Osteocyte (in vitro differentiated cells): ENCODE results near the gene ARTN. TPM values are rescaled to one million over a fixed set of nuclear protein-coding genes. Genes with fewer than 3 reads are reported as not detected.
A peak's percentile ranks its signal among the peaks of the same experiment; 100 is the strongest.

Experiments used
- DNase-seq: peaks from one replicate; pipeline ENCODE4 v3.0.0; 2021; ENCODE audit warnings: mixed read lengths; ENCODE audit not compliant: unreplicated experiment; ENCODE audit errors: extremely low spot score
- H3K27ac Mint-ChIP-seq: one replicate; pipeline ENCODE4 v1.8.0; 2021; ENCODE audit warnings: mild to moderate bottlenecking, mixed read lengths; ENCODE audit not compliant: unreplicated experiment
- H3K27me3 Mint-ChIP-seq: one replicate; pipeline ENCODE4 v1.8.0; 2021; ENCODE audit warnings: mixed read lengths; ENCODE audit not compliant: unreplicated experiment
- H3K36me3 Mint-ChIP-seq: one replicate; pipeline ENCODE4 v1.8.0; 2021; ENCODE audit warnings: mixed read lengths; ENCODE audit not compliant: unreplicated experiment
- H3K4me1 Mint-ChIP-seq: one replicate; pipeline ENCODE4 v1.8.0; 2021; ENCODE audit warnings: mixed read lengths; ENCODE audit not compliant: unreplicated experiment
- H3K4me3 Mint-ChIP-seq: one replicate; pipeline ENCODE4 v1.8.0; 2021; ENCODE audit warnings: mild to moderate bottlenecking, moderate library complexity, mixed read lengths; ENCODE audit not compliant: unreplicated experiment
- H3K9me3 Mint-ChIP-seq: one replicate; pipeline ENCODE4 v1.8.0; 2021; ENCODE audit warnings: mixed read lengths; ENCODE audit not compliant: unreplicated experiment
- total RNA-seq: library from RNA; stranded (reverse); gene quantifications from 2 replicates; pipeline ENCODE4 v1.2.1, GENCODE V29; 2021
- TF ChIP-seq, protein P1 (sequence below): fragments of 200-600 bp; sonication (generic); IDR thresholded peaks from 2 replicates; pipeline ENCODE4 v1.5.0; 2021; ENCODE audit warnings: antibody characterized with exemption, mild to moderate bottlenecking, moderate library complexity

ARTN gene
- total RNA-seq, 1 donor from 2014 or later, result 1.1 TPM

- peaks cover 21% of the 10 kb centered on the region for H3K36me3 Mint-ChIP-seq
- H3K4me3 Mint-ChIP-seq, result no peak overlapping the region
- no peaks in the 10 kb centered on the region for H3K27me3 Mint-ChIP-seq
- H3K9me3 Mint-ChIP-seq, result peaks cover 8% of the 10 kb centered on the region
- DNase-seq, result no peak
- TF ChIP-seq, protein P1, sequence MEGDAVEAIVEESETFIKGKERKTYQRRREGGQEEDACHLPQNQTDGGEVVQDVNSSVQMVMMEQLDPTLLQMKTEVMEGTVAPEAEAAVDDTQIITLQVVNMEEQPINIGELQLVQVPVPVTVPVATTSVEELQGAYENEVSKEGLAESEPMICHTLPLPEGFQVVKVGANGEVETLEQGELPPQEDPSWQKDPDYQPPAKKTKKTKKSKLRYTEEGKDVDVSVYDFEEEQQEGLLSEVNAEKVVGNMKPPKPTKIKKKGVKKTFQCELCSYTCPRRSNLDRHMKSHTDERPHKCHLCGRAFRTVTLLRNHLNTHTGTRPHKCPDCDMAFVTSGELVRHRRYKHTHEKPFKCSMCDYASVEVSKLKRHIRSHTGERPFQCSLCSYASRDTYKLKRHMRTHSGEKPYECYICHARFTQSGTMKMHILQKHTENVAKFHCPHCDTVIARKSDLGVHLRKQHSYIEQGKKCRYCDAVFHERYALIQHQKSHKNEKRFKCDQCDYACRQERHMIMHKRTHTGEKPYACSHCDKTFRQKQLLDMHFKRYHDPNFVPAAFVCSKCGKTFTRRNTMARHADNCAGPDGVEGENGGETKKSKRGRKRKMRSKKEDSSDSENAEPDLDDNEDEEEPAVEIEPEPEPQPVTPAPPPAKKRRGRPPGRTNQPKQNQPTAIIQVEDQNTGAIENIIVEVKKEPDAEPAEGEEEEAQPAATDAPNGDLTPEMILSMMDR, result no peak
- peaks cover 14% of the 10 kb centered on the region for H3K4me1 Mint-ChIP-seq
- H3K27ac Mint-ChIP-seq, result no peak overlapping the region
Measured at GRCh38 chr1:43968348-43968948, 34.8 kb downstream of the ARTN start.

GRCh38 chr1:43969416-43969745, 35.8 kb downstream of the ARTN start:
- Mint-ChIP-seq H3K27me3 (no peaks in the 10 kb centered on the region), H3K4me1 (peaks cover 23% of the 10 kb centered on the region), H3K9me3 (peaks cover 8% of the 10 kb centered on the region), H3K4me3 (peak overlapping the region; percentile 93), H3K36me3 (peaks cover 21% of the 10 kb centered on the region), H3K27ac (no peak overlapping the region)
- no peak for DNase-seq
- TF ChIP-seq, protein P1, result no peak

- Mint-ChIP-seq H3K4me3 (peak within 1 kb of the TSS; percentile 93), H3K27me3 (no peaks in the 10 kb centered on the region), H3K27ac (peak within 1 kb of the TSS; percentile 58), H3K4me1 (peaks cover 23% of the 10 kb centered on the region), H3K36me3 (peaks cover 21% of the 10 kb centered on the region), H3K9me3 (peaks cover 8% of the 10 kb centered on the region)
- TF ChIP-seq, protein P1, result no peak
- DNase-seq, result peak; percentile 97
Measured at GRCh38 chr1:43969746-43970466, 36.3 kb downstream of the ARTN start, which contains the start of gene DPH2. Gene DPH2 (plus strand): TSS chr1:43970010. CDS start chr1:43970176, 166 bp downstream.

DNA sequence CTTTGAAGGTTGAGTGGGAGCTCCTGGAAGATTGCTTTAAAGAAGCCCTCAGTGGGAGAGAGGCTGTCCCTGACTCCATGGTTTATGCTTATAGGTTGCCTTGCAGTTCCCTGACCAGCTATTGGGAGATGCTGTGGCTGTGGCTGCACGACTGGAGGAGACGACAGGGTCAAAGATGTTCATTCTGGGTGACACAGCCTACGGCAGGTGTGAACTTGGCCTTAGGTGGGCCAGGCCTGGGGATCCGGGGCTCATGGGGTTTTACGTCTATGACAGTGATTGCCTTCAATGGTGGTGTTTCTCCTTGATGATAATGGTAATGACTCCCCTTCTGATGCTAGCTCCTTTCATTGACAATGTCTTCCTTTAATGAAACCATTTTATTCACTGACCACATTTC, 36.9 kb downstream of the ARTN start:
- H3K4me3 Mint-ChIP-seq, result peak overlapping the region; percentile 93
- H3K27me3 Mint-ChIP-seq, result no peaks in the 10 kb centered on the region
- H3K9me3 Mint-ChIP-seq, result peaks cover 8% of the 10 kb centered on the region
- no peak for DNase-seq
- peak overlapping the region; percentile 58 for H3K27ac Mint-ChIP-seq
- H3K4me1 Mint-ChIP-seq, result peaks cover 23% of the 10 kb centered on the region
- TF ChIP-seq, protein P1, result no peak
- H3K36me3 Mint-ChIP-seq, result peaks cover 21% of the 10 kb centered on the region

DNA sequence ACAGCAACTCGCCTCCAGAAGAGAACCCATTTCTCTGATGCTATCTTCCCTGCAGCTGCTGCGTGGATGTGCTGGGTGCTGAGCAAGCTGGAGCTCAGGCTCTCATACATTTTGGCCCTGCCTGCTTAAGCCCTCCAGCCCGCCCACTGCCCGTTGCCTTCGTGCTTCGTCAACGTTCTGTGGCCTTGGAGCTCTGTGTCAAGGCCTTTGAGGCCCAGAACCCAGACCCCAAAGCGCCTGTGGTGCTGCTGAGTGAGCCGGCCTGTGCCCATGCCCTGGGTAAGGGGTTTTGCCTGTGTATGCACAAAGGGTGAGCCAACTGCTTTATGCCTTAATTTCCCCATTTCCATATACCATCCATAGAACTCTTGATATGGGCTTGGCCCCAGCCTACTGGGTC, 37.3 kb downstream of the ARTN start:
- Mint-ChIP-seq H3K27me3 (no peaks in the 10 kb centered on the region), H3K9me3 (peaks cover 8% of the 10 kb centered on the region), H3K4me1 (peaks cover 26% of the 10 kb centered on the region), H3K36me3 (peaks cover 21% of the 10 kb centered on the region), H3K27ac (no peak overlapping the region), H3K4me3 (peak overlapping the region; percentile 93)
- no peak for DNase-seq
- TF ChIP-seq, protein P1, result no peak
